ENCODE measurements around the gene TMEM135.
A peak's percentile ranks its signal among the peaks of the same experiment; 100 is the strongest.
"Not testable (repeated sequence)": the region's sequence is repeated elsewhere in the genome, so short reads cannot be mapped to it uniquely, and the experiment has no call there.

Gene TMEM135

GRCh38 chr11:87076874-87077429, 39.2 kb downstream of the TMEM135 start:
- DNase-seq (ENCODE audit: low read depth) = no peak

- no peak for DNase-seq (ENCODE audit: low read depth)
Observed at GRCh38 chr11:87081358-87081757, 43.6 kb downstream of the TMEM135 start.

GRCh38 chr11:87082590-87082989, 44.9 kb downstream of the TMEM135 start:
- no peak for DNase-seq (ENCODE audit: low read depth)

- DNase-seq (ENCODE audit: low read depth) = no peak
Observed at GRCh38 chr11:87083029-87083428, 45.3 kb downstream of the TMEM135 start.

- no peak for DNase-seq (ENCODE audit: low read depth)
Observed at GRCh38 chr11:87092159-87092558, 54.4 kb downstream of the TMEM135 start.

GRCh38 chr11:87092567-87092966, 54.8 kb downstream of the TMEM135 start:
- DNase-seq (ENCODE audit: low read depth) = no peak

GRCh38 chr11:87097582-87097981, 59.8 kb downstream of the TMEM135 start:
- DNase-seq (ENCODE audit: low read depth) = peak; percentile 5

- DNase-seq (ENCODE audit: low read depth) = no peak
Observed at GRCh38 chr11:87101956-87102580, 64.3 kb downstream of the TMEM135 start.

- DNase-seq (ENCODE audit: low read depth) = peak; percentile 4
Observed at GRCh38 chr11:87105826-87106225, 68.1 kb downstream of the TMEM135 start.

- DNase-seq (ENCODE audit: low read depth) = not testable (repeated sequence)
Observed at GRCh38 chr11:87107379-87107778, 69.6 kb downstream of the TMEM135 start.

GRCh38 chr11:87110443-87111131, 72.9 kb downstream of the TMEM135 start:
- no peak for DNase-seq (ENCODE audit: low read depth)

GRCh38 chr11:87114093-87114492, 76.4 kb downstream of the TMEM135 start:
- no peak for DNase-seq (ENCODE audit: low read depth)

GRCh38 chr11:87116185-87116584, 78.5 kb downstream of the TMEM135 start:
- peak; percentile 23 for DNase-seq (ENCODE audit: low read depth)

- DNase-seq (ENCODE audit: low read depth) = no peak
Observed at GRCh38 chr11:87120937-87121336, 83.2 kb downstream of the TMEM135 start.

- no peak for DNase-seq (ENCODE audit: low read depth)
Observed at GRCh38 chr11:87122852-87123251, 85.1 kb downstream of the TMEM135 start.

- DNase-seq (ENCODE audit: low read depth) = no peak
Observed at GRCh38 chr11:87125257-87125656, 87.5 kb downstream of the TMEM135 start.

GRCh38 chr11:87127101-87127500, 89.4 kb downstream of the TMEM135 start:
- DNase-seq (ENCODE audit: low read depth) = no peak

GRCh38 chr11:87128372-87128771, 90.6 kb downstream of the TMEM135 start:
- DNase-seq (ENCODE audit: low read depth) = no peak

GRCh38 chr11:87134524-87135106, 96.9 kb downstream of the TMEM135 start:
- no peak for DNase-seq (ENCODE audit: low read depth)

- no peak for DNase-seq (ENCODE audit: low read depth)
Observed at GRCh38 chr11:87136236-87136635, 98.5 kb downstream of the TMEM135 start.

- DNase-seq (ENCODE audit: low read depth) = peak; percentile 82
Observed at GRCh38 chr11:87137711-87138110, 100.0 kb downstream of the TMEM135 start.

GRCh38 chr11:87139475-87139874, 101.7 kb downstream of the TMEM135 start:
- DNase-seq (ENCODE audit: low read depth) = no peak

GRCh38 chr11:87141322-87141721, 103.6 kb downstream of the TMEM135 start:
- DNase-seq (ENCODE audit: low read depth) = no peak

All from fibroblast of gingiva (primary cell).